ENCODE results near the gene MYO1B. TPM values are rescaled to one million over a fixed set of nuclear protein-coding genes. Genes with fewer than 3 reads are reported as not detected.

MYO1B gene
- total RNA-seq, 1 donor from 2014 or later, result 2.5 TPM

DNA sequence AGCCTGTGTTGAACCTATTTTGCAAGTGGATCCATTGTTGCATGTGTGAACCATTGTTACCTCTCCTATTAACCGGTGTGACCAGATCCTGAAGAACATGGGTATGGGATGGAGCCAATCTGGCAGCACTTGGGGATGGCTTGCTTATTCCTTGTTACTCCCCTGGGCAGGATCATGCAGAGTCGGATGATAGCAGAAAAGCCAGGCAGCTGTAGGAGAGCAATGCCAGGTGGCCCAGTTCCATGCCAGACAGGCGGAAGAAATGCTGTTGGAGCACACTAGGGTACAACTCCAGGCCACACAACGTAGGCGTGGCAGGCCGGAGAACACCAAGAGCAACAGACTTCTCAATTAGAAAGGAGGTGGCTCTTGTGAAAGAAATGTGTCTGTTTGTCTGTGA, 16.3 kb upstream of the MYO1B start:
- H3K4me1 Mint-ChIP-seq, result no peaks in the 10 kb centered on the region
- intact Hi-C loops (cut with micrococcal nuclease), result no loop called here
- H3K27me3 Mint-ChIP-seq, result no peaks in the 10 kb centered on the region
- TF ChIP-seq, protein P1, sequence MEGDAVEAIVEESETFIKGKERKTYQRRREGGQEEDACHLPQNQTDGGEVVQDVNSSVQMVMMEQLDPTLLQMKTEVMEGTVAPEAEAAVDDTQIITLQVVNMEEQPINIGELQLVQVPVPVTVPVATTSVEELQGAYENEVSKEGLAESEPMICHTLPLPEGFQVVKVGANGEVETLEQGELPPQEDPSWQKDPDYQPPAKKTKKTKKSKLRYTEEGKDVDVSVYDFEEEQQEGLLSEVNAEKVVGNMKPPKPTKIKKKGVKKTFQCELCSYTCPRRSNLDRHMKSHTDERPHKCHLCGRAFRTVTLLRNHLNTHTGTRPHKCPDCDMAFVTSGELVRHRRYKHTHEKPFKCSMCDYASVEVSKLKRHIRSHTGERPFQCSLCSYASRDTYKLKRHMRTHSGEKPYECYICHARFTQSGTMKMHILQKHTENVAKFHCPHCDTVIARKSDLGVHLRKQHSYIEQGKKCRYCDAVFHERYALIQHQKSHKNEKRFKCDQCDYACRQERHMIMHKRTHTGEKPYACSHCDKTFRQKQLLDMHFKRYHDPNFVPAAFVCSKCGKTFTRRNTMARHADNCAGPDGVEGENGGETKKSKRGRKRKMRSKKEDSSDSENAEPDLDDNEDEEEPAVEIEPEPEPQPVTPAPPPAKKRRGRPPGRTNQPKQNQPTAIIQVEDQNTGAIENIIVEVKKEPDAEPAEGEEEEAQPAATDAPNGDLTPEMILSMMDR (IDR thresholded peaks at IDR 0.05), result no peak
- H3K36me3 Mint-ChIP-seq (ENCODE audit: low read depth), result no peaks in the 10 kb centered on the region
- H3K9me3 Mint-ChIP-seq, result no peaks in the 10 kb centered on the region
- CTCF ChIA-PET, result interaction anchor here (1.7 kb wide), 1 partner anchor 74 kb away, joined by 3 read pairs; no protein-coding TSS in a partner anchor
- ATAC-seq (ENCODE audit: low read depth) (no peak), DNase-seq (no peak)
- H3K27ac Mint-ChIP-seq, result no peak overlapping the region
- POLR2A ChIA-PET, result interaction anchor here (0.7 kb wide), 1 partner anchor 10 kb away, joined by 3 read pairs; no protein-coding TSS in a partner anchor
- no peak overlapping the region for H3K4me3 Mint-ChIP-seq

DNA sequence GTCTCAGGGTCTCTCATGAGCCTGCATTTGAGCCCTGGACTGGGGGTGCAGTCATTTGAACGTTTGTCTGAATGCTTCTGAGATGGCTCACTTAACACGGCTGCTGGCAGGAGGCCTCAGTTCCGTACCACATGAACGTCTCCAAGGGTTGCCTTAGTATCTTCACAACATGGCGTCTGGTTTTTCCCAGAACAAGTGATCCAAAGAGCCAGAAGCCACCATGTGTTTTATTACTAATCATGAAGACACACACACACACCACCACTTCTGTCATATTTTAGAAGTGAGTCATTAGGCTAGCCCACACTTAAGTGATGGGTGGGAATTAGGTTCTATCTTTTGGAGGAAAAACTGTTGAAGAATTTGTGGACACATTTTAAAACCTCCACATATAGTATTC, 15.0 kb upstream of the MYO1B start:
- no peaks in the 10 kb centered on the region for H3K4me1 Mint-ChIP-seq

DNA sequence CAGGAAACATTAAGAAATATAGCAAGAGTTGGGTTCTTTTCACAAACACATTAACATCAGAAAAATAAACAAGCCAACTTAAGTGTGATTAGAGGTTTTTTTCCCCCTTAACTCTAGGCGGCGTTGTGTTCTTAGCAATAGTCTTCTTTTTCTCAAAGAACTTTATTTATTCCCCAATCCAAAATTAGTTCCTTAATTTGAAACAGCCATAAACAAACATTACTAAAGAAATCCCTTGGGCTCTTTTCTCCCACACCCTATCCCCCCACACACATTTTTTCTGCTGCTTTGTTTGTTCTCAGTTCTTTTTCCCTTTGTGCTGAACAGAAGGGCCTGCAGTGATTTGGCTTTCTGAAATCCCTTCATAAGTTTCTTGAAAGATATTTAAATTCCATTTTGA, 13.2 kb upstream of the MYO1B start:
- DNase-seq, result no peak
- no peaks in the 10 kb centered on the region for H3K36me3 Mint-ChIP-seq (ENCODE audit: low read depth)
- H3K4me3 Mint-ChIP-seq, result no peak overlapping the region
- no peaks in the 10 kb centered on the region for H3K4me1 Mint-ChIP-seq
- ATAC-seq (ENCODE audit: low read depth), result no peak
- intact Hi-C loops (cut with micrococcal nuclease), result loop anchor here (1.0 kb wide), 1 partner anchor 289 kb away; no protein-coding TSS in a partner anchor
- H3K27ac Mint-ChIP-seq, result no peak overlapping the region
- no peaks in the 10 kb centered on the region for H3K27me3 Mint-ChIP-seq
- no peaks in the 10 kb centered on the region for H3K9me3 Mint-ChIP-seq
- ChIA-PET POLR2A (no interaction called here), CTCF (interaction anchor here (0.8 to 1.9 kb wide), 2 partner anchors 70 to 290 kb away, joined by 4 to 8 read pairs; no protein-coding TSS in a partner anchor)
- TF ChIP-seq, protein P1 (IDR thresholded peaks at IDR 0.05), result no peak

More for the DNA sequence above, 15.0 kb upstream of the MYO1B start:
- Mint-ChIP-seq H3K27me3 (no peaks in the 10 kb centered on the region), H3K4me3 (no peak overlapping the region), H3K27ac (no peak overlapping the region), H3K36me3 (ENCODE audit: low read depth) (no peaks in the 10 kb centered on the region), H3K9me3 (no peaks in the 10 kb centered on the region)
- DNase-seq (no peak), ATAC-seq (ENCODE audit: low read depth) (no peak)
- intact Hi-C loops (cut with micrococcal nuclease), result no loop called here
- ChIA-PET CTCF (interaction anchor here (1.9 kb wide), 1 partner anchor 291 kb away, joined by 8 read pairs; no protein-coding TSS in a partner anchor), POLR2A (no interaction called here)
- TF ChIP-seq, protein P1 (IDR thresholded peaks at IDR 0.05), result no peak

DNA sequence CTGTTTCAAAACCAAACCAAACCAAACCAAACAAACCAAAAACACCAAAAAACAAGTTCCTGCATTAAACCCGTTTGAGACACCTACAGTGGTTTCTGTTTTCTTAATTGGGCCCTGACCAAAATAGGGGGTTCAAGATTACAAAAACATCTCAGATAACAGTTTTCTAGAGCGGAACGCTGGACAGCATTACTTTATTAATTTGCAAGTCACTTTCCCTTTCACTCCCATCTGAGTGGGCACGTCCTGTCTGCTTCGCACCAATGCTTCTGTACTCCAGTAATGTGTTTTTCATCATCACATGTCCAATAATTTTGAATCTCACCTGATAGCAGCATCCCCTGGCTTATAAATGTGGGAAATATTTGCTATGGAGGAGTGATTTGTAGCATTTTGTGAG, 11.7 kb upstream of the MYO1B start:
- ATAC-seq (ENCODE audit: low read depth) (no peak), DNase-seq (no peak)
- ChIA-PET CTCF (no interaction called here), POLR2A (no interaction called here)
- H3K27me3 Mint-ChIP-seq, result no peaks in the 10 kb centered on the region
- intact Hi-C loops (cut with micrococcal nuclease), result no loop called here
- no peaks in the 10 kb centered on the region for H3K9me3 Mint-ChIP-seq
- H3K36me3 Mint-ChIP-seq (ENCODE audit: low read depth), result no peaks in the 10 kb centered on the region
- TF ChIP-seq, protein P1 (IDR thresholded peaks at IDR 0.05), result no peak
- no peak overlapping the region for H3K27ac Mint-ChIP-seq
- no peak overlapping the region for H3K4me3 Mint-ChIP-seq
- no peaks in the 10 kb centered on the region for H3K4me1 Mint-ChIP-seq

DNA sequence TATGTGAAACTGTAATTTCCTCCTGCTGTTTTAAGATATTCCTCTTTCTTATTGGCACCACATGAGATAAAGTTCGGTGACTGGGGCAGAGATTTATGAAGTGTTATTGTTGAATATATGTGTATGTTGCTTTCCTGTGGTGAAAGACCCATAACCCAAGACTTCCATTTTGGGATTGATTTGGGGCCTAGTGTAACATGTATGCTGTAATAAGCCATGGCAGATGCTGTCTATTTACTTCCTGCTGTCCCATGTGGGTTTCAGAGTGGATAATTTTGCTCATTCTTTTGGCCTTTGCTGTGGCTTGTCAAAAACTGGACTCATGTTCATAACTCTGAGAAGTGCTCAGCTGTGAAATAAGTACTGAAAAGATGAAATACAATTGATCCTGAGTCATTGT, 10.8 kb upstream of the MYO1B start:
- CTCF ChIA-PET, result interaction anchor here (0.7 to 1.0 kb wide), 2 partner anchors 16 to 68 kb away, joined by 3 read pairs; no protein-coding TSS in a partner anchor
- POLR2A ChIA-PET, result no interaction called here
- H3K27ac Mint-ChIP-seq, result no peak overlapping the region
- intact Hi-C loops (cut with micrococcal nuclease), result no loop called here
- DNase-seq (no peak), ATAC-seq (ENCODE audit: low read depth) (no peak)
- no peak overlapping the region for H3K4me3 Mint-ChIP-seq
- no peaks in the 10 kb centered on the region for H3K4me1 Mint-ChIP-seq
- no peaks in the 10 kb centered on the region for H3K27me3 Mint-ChIP-seq
- H3K36me3 Mint-ChIP-seq (ENCODE audit: low read depth), result no peaks in the 10 kb centered on the region
- TF ChIP-seq, protein P1 (IDR thresholded peaks at IDR 0.05), result no peak
- no peaks in the 10 kb centered on the region for H3K9me3 Mint-ChIP-seq
